ENCODE measurements around the gene CCDC124. TPM values are rescaled to one million over a fixed set of nuclear protein-coding genes. Genes with fewer than 3 reads are reported as not detected.

CCDC124 gene
- total and polyA plus RNA-seq, 4 donors: 35.5 to 146 (median 102) TPM

- peaks cover 0 to 13% (median 4%) of the 10 kb centered on the region in 5 donors for H3K4me1 ChIP-seq (ENCODE audit: control insufficient read depth in 5 of 5, insufficient read depth in 5 of 5, low read length in 5 of 5)
- WGBS, 2 donors: 21 to 34% methylated on average over 19 of the region's 19 CpGs
- no peaks in the 10 kb centered on the region for H3K9me3 ChIP-seq (ENCODE audit: control insufficient read depth in 4 of 4, insufficient read depth in 3 of 4, low read length in 3 of 4)
- peaks cover 0 to 14% (median 9%) of the 10 kb centered on the region in 4 donors for H3K36me3 ChIP-seq (ENCODE audit: control insufficient read depth in 4 of 4, insufficient read depth in 4 of 4, low read length in 4 of 4)
- TF ChIP-seq, protein P1, sequence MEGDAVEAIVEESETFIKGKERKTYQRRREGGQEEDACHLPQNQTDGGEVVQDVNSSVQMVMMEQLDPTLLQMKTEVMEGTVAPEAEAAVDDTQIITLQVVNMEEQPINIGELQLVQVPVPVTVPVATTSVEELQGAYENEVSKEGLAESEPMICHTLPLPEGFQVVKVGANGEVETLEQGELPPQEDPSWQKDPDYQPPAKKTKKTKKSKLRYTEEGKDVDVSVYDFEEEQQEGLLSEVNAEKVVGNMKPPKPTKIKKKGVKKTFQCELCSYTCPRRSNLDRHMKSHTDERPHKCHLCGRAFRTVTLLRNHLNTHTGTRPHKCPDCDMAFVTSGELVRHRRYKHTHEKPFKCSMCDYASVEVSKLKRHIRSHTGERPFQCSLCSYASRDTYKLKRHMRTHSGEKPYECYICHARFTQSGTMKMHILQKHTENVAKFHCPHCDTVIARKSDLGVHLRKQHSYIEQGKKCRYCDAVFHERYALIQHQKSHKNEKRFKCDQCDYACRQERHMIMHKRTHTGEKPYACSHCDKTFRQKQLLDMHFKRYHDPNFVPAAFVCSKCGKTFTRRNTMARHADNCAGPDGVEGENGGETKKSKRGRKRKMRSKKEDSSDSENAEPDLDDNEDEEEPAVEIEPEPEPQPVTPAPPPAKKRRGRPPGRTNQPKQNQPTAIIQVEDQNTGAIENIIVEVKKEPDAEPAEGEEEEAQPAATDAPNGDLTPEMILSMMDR (IDR thresholded peaks at IDR 0.05; ENCODE audit: control extremely low read depth, extremely low read depth): no peak
- ATAC-seq (ENCODE audit: insufficient read depth, low FRiP score): peak; percentile 7
- H3K4me3 ChIP-seq: peak overlapping the region; percentile 71
- H3K27me3 ChIP-seq (ENCODE audit: control insufficient read depth in 3 of 3, insufficient read depth in 3 of 3, low read length in 2 of 3): no peaks in the 10 kb centered on the region
- DNase-seq: no peak
- peak overlapping the region; percentile 82 to 90 for H3K9ac ChIP-seq (ENCODE audit: insufficient read depth in 1 of 2, low read length in 2 of 2)
- H3K27ac ChIP-seq (ENCODE audit: low read depth in 1 of 2, low read length in 1 of 2): peak overlapping the region in 1 of 2 donors; percentile 86
Measured at GRCh38 chr19:17933414-17934129, 757 bp downstream of the CCDC124 start.

DNA sequence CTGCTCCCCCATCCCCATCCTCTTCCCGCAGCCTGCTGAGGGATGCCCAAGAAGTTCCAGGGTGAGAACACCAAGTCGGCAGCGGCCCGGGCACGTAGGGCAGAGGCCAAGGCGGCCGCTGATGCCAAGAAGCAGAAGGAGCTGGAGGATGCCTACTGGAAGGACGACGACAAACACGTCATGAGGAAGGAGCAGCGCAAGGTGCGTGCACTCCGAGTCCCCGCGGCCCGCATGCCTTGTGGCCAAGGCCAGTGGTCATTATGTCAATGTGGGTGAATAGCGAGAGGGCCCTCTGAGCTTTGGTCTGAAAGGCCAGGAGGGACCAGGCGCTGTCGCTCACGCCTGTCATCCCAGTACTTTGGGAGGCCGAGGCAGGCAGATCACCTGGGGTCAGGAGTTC, 3.6 kb downstream of the CCDC124 start:
- Histone ChIP-seq H3K27ac (ENCODE audit: low read depth in 1 of 2, low read length in 1 of 2) (no peak overlapping the region), H3K36me3 (ENCODE audit: control insufficient read depth in 4 of 4, insufficient read depth in 4 of 4, low read length in 4 of 4) (peaks cover 0 to 18% (median 11%) of the 10 kb centered on the region in 4 donors), H3K4me3 (no peak overlapping the region), H3K27me3 (ENCODE audit: control insufficient read depth in 3 of 3, insufficient read depth in 3 of 3, low read length in 2 of 3) (no peaks in the 10 kb centered on the region), H3K9me3 (ENCODE audit: control insufficient read depth in 4 of 4, insufficient read depth in 3 of 4, low read length in 3 of 4) (no peaks in the 10 kb centered on the region), H3K9ac (ENCODE audit: insufficient read depth in 1 of 2, low read length in 2 of 2) (no peak overlapping the region), H3K4me1 (ENCODE audit: control insufficient read depth in 5 of 5, insufficient read depth in 5 of 5, low read length in 5 of 5) (peaks cover 0 to 13% (median 4%) of the 10 kb centered on the region in 5 donors)
- no peak for ATAC-seq (ENCODE audit: insufficient read depth, low FRiP score)
- TF ChIP-seq, protein P1 (IDR thresholded peaks at IDR 0.05; ENCODE audit: control extremely low read depth, extremely low read depth): no peak
- 95 to 96% methylated on average over 21 of the region's 21 CpGs for WGBS, 2 donors
- DNase-seq: no peak

GRCh38 chr19:17937371-17937900, 4.6 kb downstream of the CCDC124 start:
- H3K36me3 ChIP-seq (ENCODE audit: control insufficient read depth in 4 of 4, insufficient read depth in 4 of 4, low read length in 4 of 4): peaks cover 0 to 27% (median 11%) of the 10 kb centered on the region in 4 donors
- peaks cover 0 to 12% (median 4%) of the 10 kb centered on the region in 5 donors for H3K4me1 ChIP-seq (ENCODE audit: control insufficient read depth in 5 of 5, insufficient read depth in 5 of 5, low read length in 5 of 5)
- 93 to 94% methylated on average over 9 of the region's 9 CpGs for WGBS, 2 donors
- H3K4me3 ChIP-seq: no peak overlapping the region
- H3K27me3 ChIP-seq (ENCODE audit: control insufficient read depth in 3 of 3, insufficient read depth in 3 of 3, low read length in 2 of 3): no peaks in the 10 kb centered on the region
- DNase-seq (no peak), ATAC-seq (ENCODE audit: insufficient read depth, low FRiP score) (no peak)
- TF ChIP-seq, protein P1 (IDR thresholded peaks at IDR 0.05; ENCODE audit: control extremely low read depth, extremely low read depth): no peak
- H3K9ac ChIP-seq (ENCODE audit: insufficient read depth in 1 of 2, low read length in 2 of 2): no peak overlapping the region
- no peaks in the 10 kb centered on the region for H3K9me3 ChIP-seq (ENCODE audit: control insufficient read depth in 4 of 4, insufficient read depth in 3 of 4, low read length in 3 of 4)
- no peak overlapping the region for H3K27ac ChIP-seq (ENCODE audit: low read depth in 1 of 2, low read length in 1 of 2)

Data from lung (tissue), 12 donors.